WTC11 (cell line): ENCODE results near the gene ALDH16A1. TPM values are rescaled to one million over a fixed set of nuclear protein-coding genes. Genes with fewer than 3 reads are reported as not detected.

ENCODE experiments used
- ATAC-seq: fragments of 200-7000 bp; cut with Tn5 transposase; 2 replicates; pipeline ENCODE4 v1.10.0; 2021; ENCODE audit warnings: mild to moderate bottlenecking, moderate library complexity
- CTCF ChIA-PET: fragments of 300-600 bp; sonication (Branson Sonifier 250); formaldehyde crosslinking; loops from one replicate; lab custom pipeline; 2021; ENCODE audit warnings: antibody characterized with exemption; lab: Charles Lee
- POLR2A ChIA-PET: fragments of 350-600 bp; sonication (Branson Sonifier 250); formaldehyde crosslinking; loops from one replicate; lab custom pipeline; 2021; ENCODE audit warnings: antibody characterized with exemption; lab: Charles Lee
- DNase-seq: peaks from one replicate; pipeline ENCODE4 v3.0.0; 2021; ENCODE audit warnings: low spot score
- H3K27ac Mint-ChIP-seq: 2 replicates; pipeline ENCODE4 v1.8.0; 2021; ENCODE audit warnings: mixed read lengths
- H3K27me3 Mint-ChIP-seq: 2 replicates; pipeline ENCODE4 v1.8.0; 2021; ENCODE audit warnings: low read depth, mild to moderate bottlenecking, moderate library complexity, mixed read lengths
- H3K36me3 Mint-ChIP-seq: 2 replicates; pipeline ENCODE4 v1.8.0; 2021; ENCODE audit warnings: mixed read lengths
- H3K4me1 Mint-ChIP-seq: 2 replicates; pipeline ENCODE4 v1.8.0; 2022; ENCODE audit warnings: mixed read lengths
- H3K4me3 Mint-ChIP-seq: 2 replicates; pipeline ENCODE4 v1.8.0; 2021; ENCODE audit warnings: mild to moderate bottlenecking, moderate library complexity, mixed read lengths
- H3K9me3 Mint-ChIP-seq: 2 replicates; pipeline ENCODE4 v1.8.0; 2021; ENCODE audit warnings: mixed read lengths
- CREB1 ChIP-seq: sonication (generic); formaldehyde crosslinking; IDR thresholded peaks from 2 replicates; pipeline ENCODE4 v1.8.0; 2023; ENCODE audit warnings: mild to moderate bottlenecking, missing genetic modification reagents
- ELF4 ChIP-seq: sonication (generic); formaldehyde crosslinking; IDR thresholded peaks from 2 replicates; pipeline ENCODE4 v1.8.1; 2022; ENCODE audit warnings: low read depth, mild to moderate bottlenecking, moderate library complexity, missing genetic modification reagents
- EMX1 ChIP-seq: fragments of 250-450 bp; sonication (Bioruptor Pico); IDR thresholded peaks from 2 replicates; pipeline ENCODE4 v1.8.0; 2021; ENCODE audit warnings: mild to moderate bottlenecking
- FOXP1 ChIP-seq: sonication (generic); formaldehyde crosslinking; IDR thresholded peaks from 2 replicates; pipeline ENCODE4 v1.8.0; 2022; ENCODE audit warnings: missing genetic modification reagents, mild to moderate bottlenecking, moderate library complexity, borderline replicate concordance
- GRHL2 ChIP-seq: fragments of 250-450 bp; sonication (Bioruptor Pico); IDR thresholded peaks from 2 replicates; pipeline ENCODE4 v1.8.0; 2022; ENCODE audit warnings: mild to moderate bottlenecking, moderate library complexity; ENCODE audit not compliant: insufficient replicate concordance, severe bottlenecking
- IRF2 ChIP-seq: sonication (generic); formaldehyde crosslinking; IDR thresholded peaks from 2 replicates; pipeline ENCODE4 v1.8.0; 2022; ENCODE audit warnings: low read depth, missing genetic modification reagents, borderline replicate concordance
- MLX ChIP-seq: sonication (generic); formaldehyde crosslinking; IDR thresholded peaks from 2 replicates; pipeline ENCODE4 v1.8.1; 2023; ENCODE audit warnings: mild to moderate bottlenecking, missing genetic modification reagents, moderate library complexity
- OVOL2 ChIP-seq: fragments of 250-450 bp; sonication (Bioruptor Pico); IDR thresholded peaks from 2 replicates; pipeline ENCODE4 v1.9.0; 2021; ENCODE audit warnings: mild to moderate bottlenecking, borderline replicate concordance
- PRRX2 ChIP-seq: fragments of 250-450 bp; sonication (Bioruptor Pico); IDR thresholded peaks from 2 replicates; pipeline ENCODE4 v1.8.0; 2021; ENCODE audit warnings: mild to moderate bottlenecking
- TCF7 ChIP-seq: sonication (generic); formaldehyde crosslinking; IDR thresholded peaks from 2 replicates; pipeline ENCODE4 v1.8.0; 2022; ENCODE audit warnings: mild to moderate bottlenecking, low read depth, missing genetic modification reagents, moderate library complexity
- TEAD1 ChIP-seq: sonication (generic); formaldehyde crosslinking; IDR thresholded peaks from 2 replicates; pipeline ENCODE4 v1.8.0; 2022; ENCODE audit warnings: mild to moderate bottlenecking, missing genetic modification reagents
- ZNF281 ChIP-seq: sonication (generic); formaldehyde crosslinking; IDR thresholded peaks from 2 replicates; pipeline ENCODE4 v1.8.0; 2023; ENCODE audit warnings: mild to moderate bottlenecking, missing genetic modification reagents
- ZNF317 ChIP-seq: sonication (generic); formaldehyde crosslinking; IDR thresholded peaks from 2 replicates; pipeline ENCODE4 v1.8.1; 2023; ENCODE audit warnings: low read depth, mild to moderate bottlenecking, moderate library complexity, missing genetic modification reagents, borderline replicate concordance
- ZNF423 ChIP-seq: fragments of 250-450 bp; sonication (Bioruptor Pico); IDR thresholded peaks from 2 replicates; pipeline ENCODE4 v2.1.2; 2022; ENCODE audit warnings: mild to moderate bottlenecking, moderate library complexity
- total RNA-seq: library from RNA; stranded (reverse); gene quantifications from 3 replicates; pipeline ENCODE4 v1.2.3, GENCODE V29; 2021
- TF ChIP-seq, protein P1 (sequence below): sonication (generic); formaldehyde crosslinking; IDR thresholded peaks from 2 replicates; pipeline ENCODE4 v1.8.0; 2022; ENCODE audit warnings: mild to moderate bottlenecking, missing genetic modification reagents
- TF ChIP-seq, protein P2 (sequence below): sonication (generic); formaldehyde crosslinking; IDR thresholded peaks from 2 replicates; pipeline ENCODE4 v1.8.0; 2023; ENCODE audit warnings: missing genetic modification reagents, mild to moderate bottlenecking, borderline replicate concordance
- TF ChIP-seq, protein P3 (sequence below): sonication (generic); formaldehyde crosslinking; IDR thresholded peaks from 2 replicates; pipeline ENCODE4 v1.8.1; 2023; ENCODE audit warnings: mild to moderate bottlenecking, moderate library complexity, missing genetic modification reagents
- TF ChIP-seq, protein P4 (sequence below): sonication (generic); formaldehyde crosslinking; IDR thresholded peaks from 2 replicates; pipeline ENCODE4 v1.8.1; 2022; ENCODE audit warnings: low read depth, mild to moderate bottlenecking, moderate library complexity, missing genetic modification reagents, borderline replicate concordance

Gene ALDH16A1
- total RNA-seq, 1 experiment from 2014 or later: 44.3 TPM

DNA sequence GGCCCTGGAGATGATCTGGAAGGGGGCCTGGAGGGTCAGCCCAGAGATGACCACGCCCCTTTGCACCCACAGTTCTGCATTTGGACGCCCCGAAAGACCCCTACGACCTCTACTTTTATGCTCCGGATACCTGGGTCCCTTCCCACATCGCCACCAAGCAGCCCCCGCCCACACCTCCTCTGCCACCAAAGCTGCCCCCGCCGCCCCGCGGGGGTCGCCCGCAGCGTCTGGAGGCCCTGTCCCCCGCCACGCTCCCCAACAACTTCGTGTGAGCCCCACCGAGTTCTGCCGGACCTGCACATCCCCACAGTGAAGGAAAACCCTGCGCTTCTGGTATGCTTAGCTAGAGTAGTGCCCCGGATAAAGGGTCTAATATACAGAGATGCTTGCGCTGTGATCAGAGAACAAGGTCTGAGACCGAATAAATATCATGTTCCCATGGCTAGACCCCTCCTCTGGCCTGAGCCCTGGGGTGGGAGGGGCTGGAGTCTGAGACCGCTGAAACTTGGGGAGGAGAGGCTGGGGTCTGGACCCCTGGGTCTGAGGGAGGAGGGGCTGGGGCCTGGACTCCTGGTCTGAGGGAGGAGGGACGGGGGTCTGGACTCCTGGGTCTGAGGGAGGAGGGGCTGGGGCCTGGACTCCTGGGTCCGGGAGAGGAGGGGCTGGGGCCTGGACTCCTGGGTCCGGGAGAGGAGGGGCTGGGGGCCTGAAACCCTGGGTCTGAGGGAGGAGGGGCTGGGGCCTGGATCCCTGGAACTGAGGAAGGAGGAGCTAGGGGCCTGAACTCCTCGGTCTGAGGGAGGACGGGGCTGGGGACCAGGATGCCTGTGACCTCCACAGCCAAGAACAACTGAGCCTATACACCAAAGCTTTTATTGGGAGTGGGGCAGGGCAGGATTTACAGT, 24.2 kb upstream of the ALDH16A1 start:
- Mint-ChIP-seq H3K4me1 (peaks cover 67% of the 10 kb centered on the region), H3K27me3 (peaks cover 98% of the 10 kb centered on the region), H3K36me3 (peaks cover 3% of the 10 kb centered on the region; the same call in 1 of the 2 replicates), H3K9me3 (0 out of 2 replicates have a peak, but pooled peaks cover 4% of the 10 kb centered on the region), H3K27ac (0 out of 2 replicates have a peak overlapping the region, but pooled peaks have one; percentile 67), H3K4me3 (peak overlapping the region; percentile 84)
- no peak for ATAC-seq
- ChIA-PET CTCF (interaction anchor here (0.6 to 4.5 kb wide), 9 partner anchors 7 to 127 kb away, joined by 3 to 34 read pairs (median 4); partner anchors contain the start of genes DKKL1, SLC17A7 and TEAD2), POLR2A (interaction anchor here (0.6 kb wide), 1 partner anchor 25 kb away, joined by 3 read pairs; no protein-coding TSS in a partner anchor)
- no peak for DNase-seq
- TF ChIP-seq ZNF281 (CRISPR knock-in tag) (no peak), GRHL2 (CRISPR knock-in tag) (no peak)

DNA sequence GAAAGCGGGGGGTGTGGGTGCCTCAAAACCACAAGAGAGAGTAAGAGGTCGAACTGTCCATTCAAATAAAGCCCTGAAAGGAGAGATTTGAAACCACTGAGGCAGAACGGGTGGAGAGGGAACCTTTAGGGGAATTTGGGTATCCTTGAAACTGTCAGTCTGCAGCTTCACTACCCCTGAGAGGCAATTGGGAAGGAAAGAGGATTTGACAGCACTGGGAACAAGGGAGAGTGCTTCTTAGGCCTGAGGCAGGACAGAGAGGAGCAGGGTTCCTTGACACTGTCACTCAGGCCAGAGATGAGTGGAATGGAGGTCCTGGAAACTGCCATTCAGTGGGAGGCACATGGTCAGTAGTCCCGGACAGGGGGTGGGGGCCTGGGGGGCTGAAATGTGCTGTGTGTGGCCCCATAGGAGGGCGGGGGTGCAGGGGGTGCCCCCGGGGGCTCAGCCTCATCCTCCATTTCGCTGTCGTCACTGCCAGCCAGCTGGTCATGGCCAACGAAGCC, 22.8 kb upstream of the ALDH16A1 start:
- Mint-ChIP-seq H3K27ac (no peak overlapping the region), H3K4me3 (no peak overlapping the region), H3K27me3 (peaks cover 98% of the 10 kb centered on the region), H3K36me3 (peaks cover 3% of the 10 kb centered on the region; the same call in 1 of the 2 replicates)
- ChIA-PET POLR2A (interaction anchor here (0.6 kb wide), 1 partner anchor 647 kb away, joined by 3 read pairs; no protein-coding TSS in a partner anchor), CTCF (interaction anchor here (1.9 to 2.3 kb wide), 2 partner anchors 12 to 38 kb away, joined by 10 to 11 read pairs; partner anchors contain the start of gene SLC17A7)
- DNase-seq (no peak), ATAC-seq (no peak)
- TF ChIP-seq IRF2: no peak
- no peak for TF ChIP-seq ZNF317 (CRISPR knock-in tag)
- TF ChIP-seq TEAD1 (CRISPR knock-in tag): no peak
- TF ChIP-seq, protein P1, sequence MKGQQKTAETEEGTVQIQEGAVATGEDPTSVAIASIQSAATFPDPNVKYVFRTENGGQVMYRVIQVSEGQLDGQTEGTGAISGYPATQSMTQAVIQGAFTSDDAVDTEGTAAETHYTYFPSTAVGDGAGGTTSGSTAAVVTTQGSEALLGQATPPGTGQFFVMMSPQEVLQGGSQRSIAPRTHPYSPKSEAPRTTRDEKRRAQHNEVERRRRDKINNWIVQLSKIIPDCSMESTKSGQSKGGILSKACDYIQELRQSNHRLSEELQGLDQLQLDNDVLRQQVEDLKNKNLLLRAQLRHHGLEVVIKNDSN (CRISPR knock-in tag): no peak
- TF ChIP-seq, protein P2, sequence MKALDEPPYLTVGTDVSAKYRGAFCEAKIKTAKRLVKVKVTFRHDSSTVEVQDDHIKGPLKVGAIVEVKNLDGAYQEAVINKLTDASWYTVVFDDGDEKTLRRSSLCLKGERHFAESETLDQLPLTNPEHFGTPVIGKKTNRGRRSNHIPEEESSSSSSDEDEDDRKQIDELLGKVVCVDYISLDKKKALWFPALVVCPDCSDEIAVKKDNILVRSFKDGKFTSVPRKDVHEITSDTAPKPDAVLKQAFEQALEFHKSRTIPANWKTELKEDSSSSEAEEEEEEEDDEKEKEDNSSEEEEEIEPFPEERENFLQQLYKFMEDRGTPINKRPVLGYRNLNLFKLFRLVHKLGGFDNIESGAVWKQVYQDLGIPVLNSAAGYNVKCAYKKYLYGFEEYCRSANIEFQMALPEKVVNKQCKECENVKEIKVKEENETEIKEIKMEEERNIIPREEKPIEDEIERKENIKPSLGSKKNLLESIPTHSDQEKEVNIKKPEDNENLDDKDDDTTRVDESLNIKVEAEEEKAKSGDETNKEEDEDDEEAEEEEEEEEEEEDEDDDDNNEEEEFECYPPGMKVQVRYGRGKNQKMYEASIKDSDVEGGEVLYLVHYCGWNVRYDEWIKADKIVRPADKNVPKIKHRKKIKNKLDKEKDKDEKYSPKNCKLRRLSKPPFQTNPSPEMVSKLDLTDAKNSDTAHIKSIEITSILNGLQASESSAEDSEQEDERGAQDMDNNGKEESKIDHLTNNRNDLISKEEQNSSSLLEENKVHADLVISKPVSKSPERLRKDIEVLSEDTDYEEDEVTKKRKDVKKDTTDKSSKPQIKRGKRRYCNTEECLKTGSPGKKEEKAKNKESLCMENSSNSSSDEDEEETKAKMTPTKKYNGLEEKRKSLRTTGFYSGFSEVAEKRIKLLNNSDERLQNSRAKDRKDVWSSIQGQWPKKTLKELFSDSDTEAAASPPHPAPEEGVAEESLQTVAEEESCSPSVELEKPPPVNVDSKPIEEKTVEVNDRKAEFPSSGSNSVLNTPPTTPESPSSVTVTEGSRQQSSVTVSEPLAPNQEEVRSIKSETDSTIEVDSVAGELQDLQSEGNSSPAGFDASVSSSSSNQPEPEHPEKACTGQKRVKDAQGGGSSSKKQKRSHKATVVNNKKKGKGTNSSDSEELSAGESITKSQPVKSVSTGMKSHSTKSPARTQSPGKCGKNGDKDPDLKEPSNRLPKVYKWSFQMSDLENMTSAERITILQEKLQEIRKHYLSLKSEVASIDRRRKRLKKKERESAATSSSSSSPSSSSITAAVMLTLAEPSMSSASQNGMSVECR (CRISPR knock-in tag): no peak
- TF ChIP-seq ZNF423 (CRISPR knock-in tag): no peak
- no peak for TF ChIP-seq CREB1
- TF ChIP-seq MLX (CRISPR knock-in tag): no peak
- TF ChIP-seq, protein P3, sequence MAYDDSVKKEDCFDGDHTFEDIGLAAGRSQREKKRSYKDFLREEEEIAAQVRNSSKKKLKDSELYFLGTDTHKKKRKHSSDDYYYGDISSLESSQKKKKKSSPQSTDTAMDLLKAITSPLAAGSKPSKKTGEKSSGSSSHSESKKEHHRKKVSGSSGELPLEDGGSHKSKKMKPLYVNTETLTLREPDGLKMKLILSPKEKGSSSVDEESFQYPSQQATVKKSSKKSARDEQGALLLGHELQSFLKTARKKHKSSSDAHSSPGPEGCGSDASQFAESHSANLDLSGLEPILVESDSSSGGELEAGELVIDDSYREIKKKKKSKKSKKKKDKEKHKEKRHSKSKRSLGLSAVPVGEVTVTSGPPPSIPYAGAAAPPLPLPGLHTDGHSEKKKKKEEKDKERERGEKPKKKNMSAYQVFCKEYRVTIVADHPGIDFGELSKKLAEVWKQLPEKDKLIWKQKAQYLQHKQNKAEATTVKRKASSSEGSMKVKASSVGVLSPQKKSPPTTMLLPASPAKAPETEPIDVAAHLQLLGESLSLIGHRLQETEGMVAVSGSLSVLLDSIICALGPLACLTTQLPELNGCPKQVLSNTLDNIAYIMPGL (CRISPR knock-in tag): no peak
- no peak for TF ChIP-seq TCF7 (CRISPR knock-in tag)
- no peak for TF ChIP-seq EMX1 (CRISPR knock-in tag)
- no peak for TF ChIP-seq ELF4 (CRISPR knock-in tag)
- no peak for TF ChIP-seq FOXP1
- no peak for TF ChIP-seq OVOL2 (CRISPR knock-in tag)
- TF ChIP-seq, protein P4, sequence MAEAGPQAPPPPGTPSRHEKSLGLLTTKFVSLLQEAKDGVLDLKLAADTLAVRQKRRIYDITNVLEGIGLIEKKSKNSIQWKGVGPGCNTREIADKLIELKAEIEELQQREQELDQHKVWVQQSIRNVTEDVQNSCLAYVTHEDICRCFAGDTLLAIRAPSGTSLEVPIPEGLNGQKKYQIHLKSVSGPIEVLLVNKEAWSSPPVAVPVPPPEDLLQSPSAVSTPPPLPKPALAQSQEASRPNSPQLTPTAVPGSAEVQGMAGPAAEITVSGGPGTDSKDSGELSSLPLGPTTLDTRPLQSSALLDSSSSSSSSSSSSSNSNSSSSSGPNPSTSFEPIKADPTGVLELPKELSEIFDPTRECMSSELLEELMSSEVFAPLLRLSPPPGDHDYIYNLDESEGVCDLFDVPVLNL (CRISPR knock-in tag): no peak
- no peak for TF ChIP-seq PRRX2 (CRISPR knock-in tag)
- TF ChIP-seq, all 79 proteins: peak for 0
- Mint-ChIP-seq H3K4me1 (peaks cover 59% of the 10 kb centered on the region), H3K9me3 (peaks cover 7% of the 10 kb centered on the region; the same call in 1 of the 2 replicates)
